T47D (cell line): ENCODE measurements around the gene BOLA2B.
"Not testable (repeated sequence)": the region's sequence is repeated elsewhere in the genome, so short reads cannot be mapped to it uniquely, and the experiment has no call there.

Experiments
- DNase-seq, 2 experiments: peaks; one replicate each; pipeline versions ENCODE4 v3.0.0 to v3.0.0-alpha.2; 2011 to 2012; ENCODE audit warnings: low read depth in 1 of 2, low spot score in 1 of 2
- JUND ChIP-seq: IDR thresholded peaks from 2 replicates; pipeline ENCODE4 v1.6.1; 2012; ENCODE audit warnings: low read depth
- in situ Hi-C: cut with HindIII; loops from 2 replicates; pipeline ENCODE4 v1.10.0; 2016; ENCODE audit warnings: low sequenced_read_pairs, low pct_unique_long_range_greater_than_20kb

The BOLA2B gene

DNA sequence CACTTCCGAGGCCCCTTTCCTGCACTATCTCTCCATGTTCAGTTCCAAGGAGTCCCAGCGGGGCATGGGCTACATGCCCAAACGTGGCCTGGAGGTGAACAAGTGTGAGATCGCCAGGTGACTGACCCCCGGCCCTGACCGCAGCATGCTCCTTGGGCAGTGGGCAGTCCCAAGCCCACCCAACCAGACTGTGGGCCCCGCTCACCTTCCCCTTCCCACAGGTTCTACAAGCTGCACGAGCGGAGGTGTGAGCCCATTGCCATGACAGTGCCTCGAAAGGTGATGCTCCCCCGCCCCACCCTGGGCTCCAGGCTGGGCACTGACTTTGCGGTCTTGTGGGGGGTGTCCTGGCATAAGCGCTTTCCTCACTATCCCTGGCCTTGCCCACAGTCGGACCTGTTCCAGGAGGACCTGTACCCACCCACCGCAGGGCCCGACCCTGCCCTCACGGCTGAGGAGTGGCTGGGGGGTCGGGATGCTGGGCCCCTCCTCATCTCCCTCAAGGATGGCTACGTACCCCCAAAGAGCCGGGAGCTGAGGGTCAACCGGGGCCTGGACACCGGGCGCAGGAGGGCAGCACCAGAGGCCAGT lies 5.4 kb downstream of the BOLA2B start:
- DNase-seq, result no peak
- in situ Hi-C loops, result no loop called here
- TF ChIP-seq JUND, result no peak

DNA sequence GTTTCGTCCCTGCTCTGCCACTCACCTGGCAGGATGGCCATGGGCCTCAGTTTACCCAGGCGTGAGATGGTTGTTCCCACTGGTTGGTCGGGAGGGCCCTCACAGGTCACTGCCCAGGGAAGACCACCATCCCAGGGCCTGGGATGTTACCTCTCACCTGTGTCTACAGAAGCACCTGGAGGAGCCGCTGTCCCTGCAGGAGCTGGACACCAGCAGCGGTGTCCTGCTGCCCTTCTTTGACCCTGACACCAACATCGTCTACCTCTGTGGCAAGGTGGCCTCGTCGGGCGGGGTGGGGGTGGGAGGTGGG lies 6.0 kb downstream of the BOLA2B start:
- no peak for TF ChIP-seq JUND
- in situ Hi-C loops, result no loop called here
- no peak for DNase-seq

DNA sequence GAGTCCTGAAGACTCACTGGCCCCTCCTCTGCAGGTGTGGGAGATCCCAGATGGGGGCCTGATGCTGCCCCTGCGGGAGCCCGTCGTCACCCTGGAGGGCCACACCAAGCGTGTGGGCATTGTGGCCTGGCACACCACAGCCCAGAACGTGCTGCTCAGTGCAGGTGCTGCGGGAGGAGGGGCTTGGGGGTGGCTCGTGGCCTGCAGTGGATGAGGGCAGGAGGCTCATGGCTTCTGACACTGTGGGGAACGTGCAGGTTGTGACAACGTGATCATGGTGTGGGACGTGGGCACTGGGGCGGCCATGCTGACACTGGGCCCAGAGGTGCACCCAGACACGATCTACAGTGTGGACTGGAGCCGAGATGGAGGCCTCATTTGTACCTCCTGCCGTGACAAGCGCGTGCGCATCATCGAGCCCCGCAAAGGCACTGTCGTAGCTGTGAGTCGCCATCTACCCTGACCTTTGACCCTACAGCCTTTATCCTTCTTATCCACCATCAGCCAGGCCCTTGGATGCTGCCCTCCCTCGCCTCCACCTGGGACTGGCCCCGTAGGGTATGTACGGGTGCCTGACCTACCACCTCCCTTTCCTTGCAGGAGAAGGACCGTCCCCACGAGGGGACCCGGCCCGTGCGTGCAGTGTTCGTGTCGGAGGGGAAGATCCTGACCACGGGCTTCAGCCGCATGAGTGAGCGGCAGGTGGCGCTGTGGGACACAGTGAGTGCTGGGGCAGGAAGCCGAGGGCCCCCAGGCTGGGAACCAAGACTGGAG lies 6.5 kb downstream of the BOLA2B start:
- in situ Hi-C loops, result no loop called here
- TF ChIP-seq JUND, result no peak
- peak; percentile 71 to 78 for DNase-seq

DNA sequence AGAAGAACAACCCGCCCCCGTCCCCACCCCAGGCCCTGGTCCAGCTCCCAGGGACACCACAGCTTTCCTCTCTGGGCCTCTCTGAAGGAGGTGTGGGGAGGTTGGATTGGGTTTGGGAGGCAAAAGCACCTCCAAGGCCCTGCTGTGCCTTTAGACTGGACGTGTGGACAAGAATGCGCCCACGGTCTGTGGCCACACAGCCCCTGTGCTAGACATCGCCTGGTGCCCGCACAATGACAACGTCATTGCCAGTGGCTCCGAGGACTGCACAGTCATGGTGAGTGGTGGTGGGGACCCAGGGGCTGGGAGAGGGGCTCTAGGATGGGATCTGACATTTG lies 7.1 kb downstream of the BOLA2B start:
- in situ Hi-C loops, result no loop called here
- no peak for TF ChIP-seq JUND
- DNase-seq, result no peak

DNA sequence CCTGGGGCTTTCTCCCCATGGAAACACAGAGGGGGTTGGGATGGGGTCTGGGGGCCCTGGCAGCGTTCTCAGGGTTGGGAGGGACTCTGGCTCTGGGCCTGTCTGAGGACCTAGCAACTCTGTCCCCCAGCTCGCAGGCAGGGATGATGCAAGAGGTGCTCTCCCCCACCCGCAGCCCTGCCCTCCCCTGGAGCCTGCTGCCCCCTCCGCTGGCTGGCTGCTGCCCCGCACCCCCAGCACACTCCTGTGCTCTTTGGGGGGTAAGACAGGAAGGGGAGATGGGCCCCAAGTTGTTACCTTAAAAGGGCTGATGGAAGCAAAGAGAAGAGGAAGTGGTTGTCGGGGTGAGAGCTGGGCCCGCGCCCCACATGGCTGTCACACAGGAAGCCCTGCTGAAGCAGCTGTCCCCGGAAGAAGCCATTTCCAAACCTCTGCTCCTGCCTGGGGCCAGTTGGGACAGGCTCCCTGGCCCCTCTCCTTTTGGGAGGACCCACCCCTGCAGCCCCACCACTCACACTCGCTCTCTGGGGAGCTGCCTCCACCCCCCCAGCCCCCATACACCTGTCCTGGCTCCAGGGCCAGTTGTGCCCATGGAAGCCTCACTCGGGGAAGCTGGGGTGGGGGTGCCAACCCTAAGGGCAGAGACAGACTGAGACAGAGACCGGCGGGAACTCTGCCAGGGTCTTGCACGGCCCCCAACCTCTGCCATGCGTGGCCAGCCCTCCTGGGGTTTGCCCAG lies 7.6 kb downstream of the BOLA2B start:
- no peak for TF ChIP-seq JUND
- no peak for DNase-seq
- in situ Hi-C loops, result no loop called here

DNA sequence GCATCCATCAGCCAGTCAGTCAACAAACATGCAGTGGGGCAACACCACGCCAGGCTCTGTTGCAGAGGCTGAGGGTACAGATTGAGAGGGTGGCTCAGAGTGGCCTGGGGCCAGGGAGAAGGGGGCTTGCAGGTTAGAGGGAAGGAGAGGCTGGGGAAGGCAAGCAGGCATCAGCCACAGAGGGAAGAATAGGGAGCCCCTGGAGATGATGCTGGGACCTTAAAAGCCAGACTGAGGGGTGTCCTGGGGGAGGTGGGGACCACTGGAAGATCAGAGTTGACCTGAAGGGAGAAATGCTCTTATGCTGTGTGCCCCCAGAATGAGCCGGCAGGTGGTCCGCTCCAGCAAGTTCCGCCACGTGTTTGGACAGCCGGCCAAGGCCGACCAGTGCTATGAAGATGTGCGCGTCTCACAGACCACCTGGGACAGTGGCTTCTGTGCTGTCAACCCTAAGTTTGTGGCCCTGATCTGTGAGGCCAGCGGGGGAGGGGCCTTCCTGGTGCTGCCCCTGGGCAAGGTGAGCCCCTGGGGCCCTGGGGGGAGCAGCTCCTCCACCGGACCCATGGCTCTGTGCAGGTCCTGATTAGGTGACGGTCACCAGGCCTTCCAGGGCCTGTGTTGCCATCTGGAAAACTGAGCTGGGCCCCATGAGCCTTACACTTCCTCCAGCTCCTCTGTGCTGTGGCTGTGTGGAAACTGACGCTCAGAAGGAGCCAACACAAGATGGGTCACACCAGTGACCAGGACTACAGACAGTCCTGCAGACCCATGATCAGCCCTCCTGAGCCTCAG lies 8.4 kb downstream of the BOLA2B start:
- no peak for TF ChIP-seq JUND
- no peak for DNase-seq
- in situ Hi-C loops, result no loop called here

DNA sequence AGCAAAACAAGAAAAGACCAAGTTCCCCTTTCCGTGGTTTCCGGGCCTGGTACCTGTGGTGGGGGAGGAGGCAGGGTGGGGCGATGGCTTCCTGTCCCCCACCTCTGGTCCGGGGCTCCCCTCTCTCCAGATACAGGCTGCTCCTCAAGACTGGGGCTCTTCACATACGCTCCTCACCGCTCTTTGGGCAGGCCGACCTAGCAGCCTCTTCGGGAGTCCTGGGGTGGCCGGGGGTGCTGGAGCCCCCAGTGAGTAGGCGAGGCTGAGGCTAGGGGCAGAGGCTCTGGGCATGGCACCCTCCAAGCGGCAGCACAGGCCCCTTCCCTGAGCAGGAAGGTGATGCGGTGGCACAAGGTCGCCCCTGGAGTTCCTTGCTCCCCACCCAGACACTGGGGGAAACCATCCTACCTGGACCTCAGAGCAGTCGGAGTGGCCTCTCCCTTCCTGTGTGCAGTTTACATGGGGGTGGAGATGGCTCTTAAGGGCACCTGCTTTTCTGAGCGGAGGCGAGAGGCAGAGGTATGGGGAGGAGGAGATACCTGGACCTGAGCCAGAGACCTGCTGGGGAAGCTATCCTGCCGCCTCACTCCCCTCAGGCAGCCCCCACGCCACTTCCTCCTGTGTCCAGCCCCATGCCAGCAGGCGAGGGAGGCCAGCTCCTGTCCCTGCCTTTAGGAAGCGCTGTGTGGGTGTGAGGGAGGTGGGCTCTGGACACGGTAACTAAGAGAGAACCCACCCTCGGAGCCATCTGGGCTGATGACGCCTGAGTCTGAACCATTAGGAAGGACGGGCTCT lies 9.2 kb downstream of the BOLA2B start:
- in situ Hi-C loops, result no loop called here

DNA sequence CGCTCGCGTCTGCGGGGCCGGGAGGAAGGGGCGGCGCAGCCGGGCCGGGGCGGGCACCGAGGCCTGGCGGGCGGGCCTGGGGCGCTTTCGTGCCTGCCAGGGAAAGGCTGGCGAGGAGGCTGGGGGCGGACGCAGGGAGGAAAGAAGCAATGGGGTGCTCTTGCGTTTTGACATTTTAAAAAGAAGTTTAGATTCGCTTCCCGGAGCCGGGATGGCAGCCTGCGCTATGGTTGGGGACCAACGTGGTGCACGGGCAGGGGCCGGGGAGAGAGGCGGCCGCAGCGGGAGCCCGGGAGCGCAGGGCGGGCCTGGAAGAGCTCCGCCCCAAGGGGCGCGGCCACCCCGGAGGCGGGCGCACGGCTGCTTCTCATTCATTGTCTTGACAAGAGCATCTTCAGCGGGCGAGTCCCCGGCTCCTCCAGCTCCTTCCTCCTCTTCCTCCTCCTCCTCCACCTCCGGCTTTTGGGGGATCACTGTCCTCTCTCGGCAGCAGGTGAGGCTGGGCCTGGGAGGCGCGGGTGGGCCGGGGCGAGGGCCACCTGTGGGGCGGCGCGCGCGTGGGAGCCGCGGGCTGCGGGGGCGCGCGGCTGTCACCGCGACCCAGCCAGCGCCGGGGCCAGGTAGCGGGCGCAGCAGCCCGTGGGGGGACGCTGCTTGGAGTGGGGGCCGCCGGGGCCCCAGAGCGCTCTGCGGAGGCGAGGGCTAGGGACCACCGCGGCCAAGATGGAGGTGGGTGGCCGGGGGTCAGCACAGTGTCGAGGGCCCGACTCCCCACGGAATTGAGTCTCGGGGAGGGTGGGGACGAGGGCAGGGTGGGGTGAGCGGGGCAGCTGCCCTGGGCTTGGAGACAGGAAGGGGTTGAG lies 10.0 kb downstream of the BOLA2B start, which contains the start of gene CORO1A:
Gene CORO1A, plus strand, starts transcription at position 370 of the 863 bp plus-strand sequence. CDS start 1,608 bp downstream, outside the sequence.
- in situ Hi-C loops, result no loop called here
- DNase-seq, result peak; percentile 83 to 89
- TF ChIP-seq JUND, result no peak

More for the DNA sequence above, 9.2 kb downstream of the BOLA2B start:
- TF ChIP-seq JUND, result no peak
- DNase-seq, result no peak

DNA sequence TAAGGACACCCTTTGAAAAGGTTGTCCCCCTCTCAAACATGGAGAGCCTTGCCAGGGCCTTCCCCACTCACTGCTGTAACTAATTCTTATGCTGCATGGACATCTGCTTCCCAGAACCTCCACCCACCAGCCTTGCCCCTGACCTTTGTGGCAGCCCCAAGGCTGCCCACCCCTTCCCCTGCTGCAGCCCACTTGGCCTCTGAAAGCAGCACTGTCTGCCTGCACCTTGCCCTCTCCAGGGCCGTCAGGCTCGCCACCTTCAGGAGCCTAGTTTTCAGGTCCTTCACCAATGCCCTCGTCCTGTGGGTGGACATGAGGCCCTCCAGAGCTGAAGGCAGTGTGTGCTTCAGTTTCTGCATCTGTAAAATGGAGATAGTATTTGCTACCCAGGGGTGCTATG lies 12.7 kb downstream of the BOLA2B start:
- in situ Hi-C loops, result no loop called here
- TF ChIP-seq JUND, result no peak
- no peak for DNase-seq

DNA sequence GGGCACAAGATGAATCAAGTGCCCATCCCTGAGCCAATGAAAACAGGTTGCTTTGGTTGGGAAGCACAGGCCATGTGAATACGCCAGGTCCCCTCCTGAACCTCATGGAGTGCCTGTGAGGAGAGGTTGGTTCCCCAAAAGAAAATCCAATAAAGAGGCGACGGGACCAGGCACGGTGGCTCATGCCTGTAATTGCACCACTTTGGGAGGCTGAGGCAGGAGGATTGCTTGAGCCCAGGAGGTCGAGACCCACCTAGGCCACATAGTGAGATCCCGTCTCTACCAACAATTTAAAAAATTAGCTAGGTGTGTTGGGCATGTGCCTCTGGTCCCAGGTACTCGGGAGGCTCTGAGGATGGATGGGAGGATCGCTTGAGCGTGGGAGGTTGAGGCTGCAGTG lies 13.5 kb downstream of the BOLA2B start:
- DNase-seq, result no peak
- in situ Hi-C loops, result no loop called here
- no peak for TF ChIP-seq JUND

DNA sequence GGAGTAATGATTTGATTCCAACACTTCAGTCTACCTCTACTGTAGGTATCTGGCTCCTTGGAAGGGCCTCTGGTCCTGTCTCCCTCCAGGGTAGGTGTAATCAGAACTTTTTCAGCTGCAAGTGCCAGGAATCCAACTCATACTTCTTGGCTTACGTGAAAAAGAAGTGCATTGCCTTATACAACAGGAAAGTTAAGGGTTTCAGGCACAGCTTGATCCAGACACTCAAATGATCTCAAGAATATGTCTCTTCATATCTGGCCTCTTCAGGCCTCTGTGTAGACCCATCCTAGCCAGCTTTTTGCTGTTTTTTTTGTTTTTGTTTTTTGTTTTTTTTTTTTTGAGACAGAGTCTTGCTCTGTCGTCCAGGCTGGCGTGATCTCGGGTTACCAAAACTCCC lies 14.3 kb downstream of the BOLA2B start:
- TF ChIP-seq JUND, result no peak
- in situ Hi-C loops, result no loop called here
- no peak for DNase-seq

DNA sequence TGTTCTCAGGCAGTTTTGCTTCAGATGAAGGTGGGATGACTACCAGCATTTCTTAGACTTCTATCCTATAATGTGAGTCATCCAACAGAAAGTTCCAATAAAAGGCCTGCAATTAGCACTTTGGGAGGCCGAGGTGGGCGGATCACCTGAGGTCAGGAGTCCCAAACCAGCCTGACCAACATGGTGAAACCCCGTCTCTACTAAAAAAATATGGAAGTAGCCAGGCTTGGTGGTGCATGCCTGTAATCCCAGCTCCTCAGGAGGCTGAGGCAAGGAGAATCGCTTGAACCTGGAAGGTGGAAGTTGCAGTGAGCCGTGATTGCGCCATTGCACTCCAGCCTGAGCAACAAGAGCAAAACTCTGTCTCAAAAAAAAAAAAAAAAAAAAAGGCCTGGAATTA lies 16.6 kb downstream of the BOLA2B start:
- DNase-seq, in situ Hi-C loops: not testable (repeated sequence)
